Fibroblast of skin of left biceps (primary cell): ENCODE measurements around the gene SMC1B.
"Not testable (repeated sequence)": the region's sequence is repeated elsewhere in the genome, so short reads cannot be mapped to it uniquely, and the experiment has no call there.

ENCODE experiments used
- DNase-seq, 2 experiments: peaks; one replicate each; pipeline ENCODE4 v3.0.0-alpha.2; 2013; ENCODE audit warnings: low read depth in 2 of 2

The SMC1B gene

GRCh38 chr22:45445031-45445710 lies 31.8 kb upstream of the SMC1B start:
- no peak for DNase-seq

GRCh38 chr22:45444168-45444567 lies 30.8 kb upstream of the SMC1B start:
- no peak for DNase-seq

GRCh38 chr22:45442116-45442515 lies 28.7 kb upstream of the SMC1B start:
- DNase-seq = no peak

GRCh38 chr22:45441138-45441537 lies 27.7 kb upstream of the SMC1B start:
- DNase-seq = peak in 1 of 2 experiments; percentile 23

- not testable (repeated sequence) for DNase-seq
These were observed 27.3 kb upstream of the SMC1B start for GRCh38 chr22:45440688-45441087.

- DNase-seq = no peak
These were observed 24.9 kb upstream of the SMC1B start for GRCh38 chr22:45438336-45438735.

GRCh38 chr22:45436871-45437517 lies 23.6 kb upstream of the SMC1B start:
- DNase-seq = not testable (repeated sequence)

- DNase-seq = peak; percentile 70 to 74
These were observed 22.2 kb upstream of the SMC1B start for GRCh38 chr22:45435544-45436139.

GRCh38 chr22:45434981-45435380 lies 21.6 kb upstream of the SMC1B start:
- no peak for DNase-seq

- no peak for DNase-seq
These were observed 17.5 kb upstream of the SMC1B start for GRCh38 chr22:45430871-45431270.

GRCh38 chr22:45429981-45430775 lies 16.8 kb upstream of the SMC1B start:
- DNase-seq = no peak

GRCh38 chr22:45429424-45429823 lies 16.0 kb upstream of the SMC1B start:
- no peak for DNase-seq

GRCh38 chr22:45428391-45429385 lies 15.3 kb upstream of the SMC1B start:
- DNase-seq = no peak

- DNase-seq = no peak
These were observed 13.7 kb upstream of the SMC1B start for GRCh38 chr22:45427114-45427513.

- DNase-seq = no peak
These were observed 13.0 kb upstream of the SMC1B start for GRCh38 chr22:45426387-45426786.

GRCh38 chr22:45425531-45426265 lies 12.3 kb upstream of the SMC1B start:
- DNase-seq = no peak

GRCh38 chr22:45425101-45425500 lies 11.7 kb upstream of the SMC1B start:
- DNase-seq = no peak

- DNase-seq = no peak
These were observed 10.9 kb upstream of the SMC1B start for GRCh38 chr22:45424241-45424731.

- no peak for DNase-seq
These were observed 10.1 kb upstream of the SMC1B start for GRCh38 chr22:45423524-45423923.
